ENCODE results near the gene KLHL29. TPM values are rescaled to one million over a fixed set of nuclear protein-coding genes. Genes with fewer than 3 reads are reported as not detected.
"Not testable (repeated sequence)": the region's sequence is repeated elsewhere in the genome, so short reads cannot be mapped to it uniquely, and the experiment has no call there.

Gene KLHL29
- total RNA-seq, 1 donor from 2014 or later, result 8.0 TPM

DNA sequence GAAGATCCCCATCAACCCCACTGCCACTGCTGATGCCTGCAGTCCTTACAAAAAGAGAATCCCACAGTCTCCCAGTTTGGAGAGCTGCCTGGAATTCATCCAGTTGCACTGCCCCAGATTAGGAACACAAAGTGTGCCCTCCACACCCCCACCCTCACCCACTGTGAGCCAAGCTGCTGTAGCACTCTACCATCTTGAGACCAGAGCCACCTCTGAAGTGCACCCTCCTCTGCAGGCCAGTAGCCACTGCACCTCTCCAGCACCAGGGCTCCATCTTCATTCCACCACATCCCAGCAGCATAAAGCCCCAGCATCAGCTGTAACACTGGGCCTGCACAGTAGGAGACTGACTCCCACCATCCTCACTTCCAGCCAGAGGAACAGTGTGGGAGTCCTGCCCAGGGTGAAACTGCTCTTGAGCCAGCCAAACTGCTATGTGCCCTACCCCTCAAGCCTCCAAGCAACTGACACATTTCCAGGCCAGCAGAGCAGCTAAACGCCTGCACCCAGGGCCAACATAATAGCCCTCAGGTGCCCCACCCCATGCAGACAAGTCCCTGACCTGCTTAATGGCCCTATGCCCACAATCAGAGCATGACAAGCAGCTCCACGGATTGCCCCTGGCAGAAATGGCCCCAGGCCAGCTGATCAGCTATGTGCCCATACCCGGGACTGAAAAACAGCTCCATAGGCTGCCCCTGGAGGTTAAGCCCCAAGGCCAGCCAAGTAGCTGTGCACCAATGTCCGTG, 335.9 kb downstream of the KLHL29 start:
- Mint-ChIP-seq H3K4me3 (ENCODE audit: unreplicated experiment) (no peak overlapping the region), H3K27me3 (ENCODE audit: low read depth) (no peaks in the 10 kb centered on the region), H3K9me3 (ENCODE audit: low read depth) (peaks cover 25% of the 10 kb centered on the region), H3K36me3 (ENCODE audit: low read depth) (peaks cover 27% of the 10 kb centered on the region), H3K27ac (ENCODE audit: unreplicated experiment) (no peak overlapping the region), H3K4me1 (ENCODE audit: low read depth) (peaks cover 15% of the 10 kb centered on the region)
- no peak for DNase-seq (ENCODE audit: low spot score)
- TF ChIP-seq, protein P1, sequence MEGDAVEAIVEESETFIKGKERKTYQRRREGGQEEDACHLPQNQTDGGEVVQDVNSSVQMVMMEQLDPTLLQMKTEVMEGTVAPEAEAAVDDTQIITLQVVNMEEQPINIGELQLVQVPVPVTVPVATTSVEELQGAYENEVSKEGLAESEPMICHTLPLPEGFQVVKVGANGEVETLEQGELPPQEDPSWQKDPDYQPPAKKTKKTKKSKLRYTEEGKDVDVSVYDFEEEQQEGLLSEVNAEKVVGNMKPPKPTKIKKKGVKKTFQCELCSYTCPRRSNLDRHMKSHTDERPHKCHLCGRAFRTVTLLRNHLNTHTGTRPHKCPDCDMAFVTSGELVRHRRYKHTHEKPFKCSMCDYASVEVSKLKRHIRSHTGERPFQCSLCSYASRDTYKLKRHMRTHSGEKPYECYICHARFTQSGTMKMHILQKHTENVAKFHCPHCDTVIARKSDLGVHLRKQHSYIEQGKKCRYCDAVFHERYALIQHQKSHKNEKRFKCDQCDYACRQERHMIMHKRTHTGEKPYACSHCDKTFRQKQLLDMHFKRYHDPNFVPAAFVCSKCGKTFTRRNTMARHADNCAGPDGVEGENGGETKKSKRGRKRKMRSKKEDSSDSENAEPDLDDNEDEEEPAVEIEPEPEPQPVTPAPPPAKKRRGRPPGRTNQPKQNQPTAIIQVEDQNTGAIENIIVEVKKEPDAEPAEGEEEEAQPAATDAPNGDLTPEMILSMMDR (IDR thresholded peaks at IDR 0.05), result no peak

DNA sequence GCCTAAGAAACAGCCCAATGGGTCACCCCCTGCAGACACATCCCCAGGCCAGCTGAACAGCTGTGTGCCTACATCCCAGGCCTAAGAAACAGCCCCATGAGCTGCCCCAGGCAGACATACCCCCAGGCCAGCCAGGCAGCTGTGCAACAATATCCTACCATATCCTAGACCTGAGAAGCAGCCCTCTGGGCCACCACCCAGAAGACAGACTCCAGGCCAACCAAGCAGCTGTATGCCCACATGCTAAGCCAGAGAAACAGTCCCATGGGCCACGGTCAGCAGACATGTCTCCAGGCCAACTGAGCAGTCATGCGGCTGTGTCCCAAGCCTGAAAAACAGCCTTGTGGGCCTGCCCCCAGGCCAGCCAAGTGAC, 336.5 kb downstream of the KLHL29 start:
- Mint-ChIP-seq H3K4me1 (ENCODE audit: low read depth) (peaks cover 16% of the 10 kb centered on the region), H3K36me3 (ENCODE audit: low read depth) (peaks cover 29% of the 10 kb centered on the region), H3K27me3 (ENCODE audit: low read depth) (no peaks in the 10 kb centered on the region), H3K27ac (ENCODE audit: unreplicated experiment) (no peak overlapping the region), H3K4me3 (ENCODE audit: unreplicated experiment) (no peak overlapping the region), H3K9me3 (ENCODE audit: low read depth) (peaks cover 26% of the 10 kb centered on the region)
- TF ChIP-seq, protein P1 (IDR thresholded peaks at IDR 0.05), result no peak
- DNase-seq (ENCODE audit: low spot score), result no peak

DNA sequence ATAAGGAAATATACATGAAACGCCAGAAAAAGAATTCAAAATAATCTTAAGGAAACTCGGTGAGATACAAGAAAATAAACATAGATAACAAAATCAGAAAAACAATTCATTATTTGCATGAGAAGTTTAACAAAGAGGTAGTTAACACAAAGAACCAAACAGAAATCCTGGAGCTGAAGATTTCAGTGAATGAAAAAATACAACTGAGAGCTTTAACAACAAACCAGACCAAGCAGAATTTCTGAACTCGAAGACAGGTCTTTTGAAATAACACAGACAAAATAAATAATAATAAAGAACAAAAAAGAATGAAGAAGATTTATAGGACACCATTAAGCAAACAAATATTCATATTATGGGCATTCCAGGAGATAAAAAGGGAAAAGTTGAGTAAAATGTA, 337.3 kb downstream of the KLHL29 start:
- Mint-ChIP-seq H3K4me3 (ENCODE audit: unreplicated experiment) (no peak overlapping the region), H3K9me3 (ENCODE audit: low read depth) (peaks cover 26% of the 10 kb centered on the region), H3K27me3 (ENCODE audit: low read depth) (no peaks in the 10 kb centered on the region), H3K27ac (ENCODE audit: unreplicated experiment) (no peak overlapping the region), H3K36me3 (ENCODE audit: low read depth) (peaks cover 30% of the 10 kb centered on the region), H3K4me1 (ENCODE audit: low read depth) (peaks cover 16% of the 10 kb centered on the region)
- TF ChIP-seq, protein P1 (IDR thresholded peaks at IDR 0.05), result no peak
- DNase-seq (ENCODE audit: low spot score), result no peak

DNA sequence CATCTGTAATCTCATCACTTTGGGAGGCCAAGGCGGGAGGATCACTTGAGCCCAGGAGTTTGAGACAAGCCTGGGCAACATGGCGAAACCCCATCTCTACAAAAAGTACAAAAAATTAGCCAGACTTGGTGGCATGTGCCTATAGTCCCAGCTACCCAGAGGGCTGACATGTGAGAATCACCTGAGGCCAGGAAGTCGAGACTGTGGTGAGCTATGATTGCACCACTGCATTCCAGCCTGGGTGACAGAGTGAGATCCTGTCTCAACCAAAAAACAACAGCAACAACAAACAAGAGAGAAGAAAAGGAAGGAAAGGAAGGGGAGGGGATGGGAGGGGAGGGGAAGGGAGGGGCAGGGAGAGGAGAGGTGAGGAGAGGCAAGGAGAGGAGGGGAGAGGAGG, 338.1 kb downstream of the KLHL29 start:
- H3K4me1 Mint-ChIP-seq (ENCODE audit: low read depth), result peaks cover 16% of the 10 kb centered on the region
- H3K9me3 Mint-ChIP-seq (ENCODE audit: low read depth), result peaks cover 26% of the 10 kb centered on the region
- not testable (repeated sequence) for H3K27me3 Mint-ChIP-seq (ENCODE audit: low read depth); H3K4me3 Mint-ChIP-seq (ENCODE audit: unreplicated experiment); DNase-seq (ENCODE audit: low spot score); H3K27ac Mint-ChIP-seq (ENCODE audit: unreplicated experiment)
- H3K36me3 Mint-ChIP-seq (ENCODE audit: low read depth), result peaks cover 30% of the 10 kb centered on the region

DNA sequence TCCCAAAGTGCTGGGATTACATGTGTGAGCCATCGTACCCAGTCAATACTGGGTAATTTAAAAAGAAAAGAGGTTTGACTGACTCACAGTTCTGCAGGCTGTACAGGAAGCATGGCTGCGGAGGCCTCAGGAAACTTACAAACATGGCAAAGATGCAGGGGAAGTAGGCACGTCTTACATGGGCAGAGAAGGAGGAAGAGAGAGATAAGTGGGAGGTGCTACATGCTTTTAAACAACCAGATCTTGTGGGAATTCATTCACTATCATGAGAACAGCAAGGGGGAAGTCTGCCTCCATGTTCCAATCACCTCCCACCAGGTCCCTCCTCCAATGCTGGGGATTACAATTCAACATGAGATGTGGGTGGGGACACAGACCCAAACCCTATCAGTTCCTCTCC, 349.4 kb downstream of the KLHL29 start:
- peaks cover 3% of the 10 kb centered on the region for H3K4me1 Mint-ChIP-seq (ENCODE audit: low read depth)
- TF ChIP-seq, protein P1 (IDR thresholded peaks at IDR 0.05), result no peak
- no peak overlapping the region for H3K27ac Mint-ChIP-seq (ENCODE audit: unreplicated experiment)
- H3K36me3 Mint-ChIP-seq (ENCODE audit: low read depth), result peaks cover 14% of the 10 kb centered on the region
- peaks cover 2% of the 10 kb centered on the region for H3K9me3 Mint-ChIP-seq (ENCODE audit: low read depth)
- no peaks in the 10 kb centered on the region for H3K27me3 Mint-ChIP-seq (ENCODE audit: low read depth)
- H3K4me3 Mint-ChIP-seq (ENCODE audit: unreplicated experiment), result no peak overlapping the region
- no peak for DNase-seq (ENCODE audit: low spot score)

DNA sequence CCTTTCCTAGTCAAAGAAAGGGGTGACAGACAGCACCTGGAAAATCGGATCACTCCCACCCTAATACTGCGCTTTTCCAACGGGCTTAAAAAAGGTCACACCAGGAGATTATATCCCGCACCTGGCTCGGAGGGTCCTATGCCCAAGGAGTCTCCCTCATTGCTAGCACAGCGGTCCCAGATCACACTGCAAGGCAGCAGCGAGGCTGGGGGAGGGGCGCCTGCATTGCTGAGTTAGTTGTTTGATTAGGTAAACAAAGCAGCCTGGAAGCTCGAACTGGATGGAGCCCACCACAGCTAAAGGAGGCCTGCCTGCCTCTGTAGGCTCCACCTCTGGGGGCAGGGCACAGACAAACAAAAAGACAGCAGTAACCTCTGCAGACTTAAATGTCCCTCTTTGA, 351.8 kb downstream of the KLHL29 start:
- H3K4me1 Mint-ChIP-seq (ENCODE audit: low read depth); H3K27ac Mint-ChIP-seq (ENCODE audit: unreplicated experiment); H3K9me3 Mint-ChIP-seq (ENCODE audit: low read depth); H3K4me3 Mint-ChIP-seq (ENCODE audit: unreplicated experiment); DNase-seq (ENCODE audit: low spot score); H3K27me3 Mint-ChIP-seq (ENCODE audit: low read depth): not testable (repeated sequence)
- H3K36me3 Mint-ChIP-seq (ENCODE audit: low read depth), result peaks cover 14% of the 10 kb centered on the region

Data from chondrocyte (in vitro differentiated cells).